ENCODE measurements around the gene CCSER2. TPM values are rescaled to one million over a fixed set of nuclear protein-coding genes. Genes with fewer than 3 reads are reported as not detected.

CCSER2 gene
- polyA plus RNA-seq, 3 donors = 7.4 to 23.3 (median 14.3) TPM

DNA sequence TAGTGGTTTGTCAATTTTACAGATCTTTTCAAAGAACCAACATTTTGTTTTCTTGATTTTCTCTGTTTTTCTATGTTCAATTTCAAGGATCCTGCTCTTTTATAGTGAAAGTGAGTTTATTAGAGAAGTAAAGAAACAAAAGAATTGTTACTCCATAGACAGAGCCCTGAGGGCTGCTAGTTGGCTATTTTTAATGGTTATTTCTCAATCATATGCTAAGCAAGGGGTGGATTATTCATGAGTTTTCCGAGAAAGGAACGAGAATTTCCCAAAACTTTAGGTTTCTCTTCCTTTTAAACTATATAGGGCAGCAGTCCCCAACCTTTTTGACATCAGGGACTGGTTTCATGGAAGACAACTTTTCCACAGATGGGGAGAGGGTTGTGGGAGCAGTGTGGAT is 165.0 kb downstream of the CCSER2 start:
- no CpG with 5 or more reads among the region's 2 CpGs for WGBS (ENCODE audit: insufficient coverage)
- Mint-ChIP-seq H3K4me1 (peaks cover 29% of the 10 kb centered on the region), H3K27me3 (ENCODE audit: low read depth in 3 of 3) (no peaks in the 10 kb centered on the region), H3K4me3 (peak overlapping the region; percentile 24 to 35), H3K27ac (peak overlapping the region in 3 of 7 donors; percentile 8 to 55 (median 21)), H3K36me3 (peaks cover 17 to 28% of the 10 kb centered on the region in 2 donors), H3K9me3 (peaks cover 4 to 15% (median 12%) of the 10 kb centered on the region in 7 donors)
- TF ChIP-seq, protein P1, sequence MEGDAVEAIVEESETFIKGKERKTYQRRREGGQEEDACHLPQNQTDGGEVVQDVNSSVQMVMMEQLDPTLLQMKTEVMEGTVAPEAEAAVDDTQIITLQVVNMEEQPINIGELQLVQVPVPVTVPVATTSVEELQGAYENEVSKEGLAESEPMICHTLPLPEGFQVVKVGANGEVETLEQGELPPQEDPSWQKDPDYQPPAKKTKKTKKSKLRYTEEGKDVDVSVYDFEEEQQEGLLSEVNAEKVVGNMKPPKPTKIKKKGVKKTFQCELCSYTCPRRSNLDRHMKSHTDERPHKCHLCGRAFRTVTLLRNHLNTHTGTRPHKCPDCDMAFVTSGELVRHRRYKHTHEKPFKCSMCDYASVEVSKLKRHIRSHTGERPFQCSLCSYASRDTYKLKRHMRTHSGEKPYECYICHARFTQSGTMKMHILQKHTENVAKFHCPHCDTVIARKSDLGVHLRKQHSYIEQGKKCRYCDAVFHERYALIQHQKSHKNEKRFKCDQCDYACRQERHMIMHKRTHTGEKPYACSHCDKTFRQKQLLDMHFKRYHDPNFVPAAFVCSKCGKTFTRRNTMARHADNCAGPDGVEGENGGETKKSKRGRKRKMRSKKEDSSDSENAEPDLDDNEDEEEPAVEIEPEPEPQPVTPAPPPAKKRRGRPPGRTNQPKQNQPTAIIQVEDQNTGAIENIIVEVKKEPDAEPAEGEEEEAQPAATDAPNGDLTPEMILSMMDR (IDR thresholded peaks at IDR 0.05) = no peak
- no peaks in the 10 kb centered on the region for H3K79me2 ChIP-seq (ENCODE audit: insufficient read depth, low read length)
- no peaks in the 10 kb centered on the region for H3K4me1 ChIP-seq (ENCODE audit: control insufficient read depth in 1 of 2, insufficient read depth in 2 of 2, low read length in 2 of 2)
- H2AFZ ChIP-seq (ENCODE audit: insufficient read depth, low read depth, low read length, poor library complexity, severe bottlenecking) = no peak overlapping the region
- no peak for DNase-seq
- no peak overlapping the region for H3K4me3 ChIP-seq (replicated peaks in 1 of 3; ENCODE audit: low read depth in 2 of 3, low read length in 3 of 3)
- H3K4me2 ChIP-seq (replicated peaks; ENCODE audit: extremely low read depth, low read length, poor library complexity, severe bottlenecking) = peak overlapping the region; percentile 6
- peaks cover 0 to 13% of the 10 kb centered on the region in 2 donors for H3K9me3 ChIP-seq (replicated peaks in 1 of 2; ENCODE audit: control insufficient read depth in 1 of 2, insufficient read depth in 1 of 2, low read length in 2 of 2)
- H4K20me1 ChIP-seq (ENCODE audit: insufficient read depth, low read length) = no peaks in the 10 kb centered on the region
- no peak overlapping the region for H3K27ac ChIP-seq (ENCODE audit: low read depth in 1 of 2, low read length in 2 of 2)
- H3K27me3 ChIP-seq (ENCODE audit: control insufficient read depth in 2 of 2, insufficient read depth in 2 of 2, low read length in 2 of 2) = no peaks in the 10 kb centered on the region
- no peaks in the 10 kb centered on the region for H3K36me3 ChIP-seq (replicated peaks in 1 of 2; ENCODE audit: control insufficient read depth in 1 of 2, insufficient read depth in 2 of 2, low read length in 2 of 2)
- intact Hi-C loops (cut with micrococcal nuclease) = no loop called here
- H3K9ac ChIP-seq (ENCODE audit: insufficient read depth, low read length, poor library complexity, severe bottlenecking) = no peak overlapping the region

DNA sequence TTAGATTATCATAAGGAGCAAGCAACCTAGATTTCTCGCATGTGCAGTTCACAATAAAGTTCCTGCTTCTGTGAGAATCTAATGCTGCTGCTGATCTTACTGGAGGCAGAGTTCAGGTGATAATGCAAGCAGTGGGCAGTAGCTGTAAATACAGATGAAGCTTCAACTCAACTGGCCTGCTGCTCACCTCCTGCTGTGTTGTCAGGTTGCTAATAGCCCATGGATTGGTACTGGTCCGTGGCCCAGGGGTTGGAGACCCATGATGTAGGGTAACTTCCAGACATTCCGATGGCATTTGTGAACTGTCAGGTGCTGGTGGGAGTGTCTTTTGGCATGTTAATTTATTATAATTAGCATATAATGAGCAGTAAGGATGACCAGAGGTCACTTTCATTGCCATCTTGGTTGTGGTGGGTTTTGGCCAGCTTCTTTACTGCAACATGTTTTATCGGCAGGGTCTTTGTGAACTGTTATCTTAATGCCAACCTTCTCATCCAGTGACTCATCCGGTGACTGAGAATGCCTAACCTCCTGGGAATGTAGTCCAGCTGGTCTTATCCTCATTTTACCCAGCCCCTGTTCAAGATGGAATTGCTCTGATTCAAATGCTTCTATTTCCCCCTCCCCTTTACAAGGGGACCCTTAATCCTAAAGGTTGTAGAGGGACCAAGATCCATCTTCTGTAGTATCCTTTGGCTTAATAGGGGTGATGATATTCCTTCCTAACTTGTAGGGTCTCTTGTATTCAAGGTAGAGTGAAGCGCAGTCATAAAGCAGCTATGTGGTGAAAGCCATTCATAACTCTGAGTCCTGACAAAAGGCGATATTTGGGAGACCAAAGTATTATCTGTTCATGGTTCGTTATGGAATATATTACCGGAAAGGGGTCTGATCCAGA is 165.8 kb downstream of the CCSER2 start:
- Mint-ChIP-seq H3K27me3 (ENCODE audit: low read depth in 3 of 3) (no peaks in the 10 kb centered on the region), H3K27ac (peak overlapping the region in 1 of 7 donors; percentile 19), H3K9me3 (peaks cover 2 to 15% (median 8%) of the 10 kb centered on the region in 7 donors), H3K4me1 (peaks cover 29% of the 10 kb centered on the region), H3K4me3 (no peak overlapping the region), H3K36me3 (peaks cover 15 to 21% of the 10 kb centered on the region in 2 donors)
- Histone ChIP-seq H3K4me2 (replicated peaks; ENCODE audit: extremely low read depth, low read length, poor library complexity, severe bottlenecking) (no peak overlapping the region), H3K36me3 (replicated peaks in 1 of 2; ENCODE audit: control insufficient read depth in 1 of 2, insufficient read depth in 2 of 2, low read length in 2 of 2) (no peaks in the 10 kb centered on the region), H3K27me3 (ENCODE audit: control insufficient read depth in 2 of 2, insufficient read depth in 2 of 2, low read length in 2 of 2) (no peaks in the 10 kb centered on the region), H2AFZ (ENCODE audit: insufficient read depth, low read depth, low read length, poor library complexity, severe bottlenecking) (no peak overlapping the region), H3K79me2 (ENCODE audit: insufficient read depth, low read length) (no peaks in the 10 kb centered on the region), H3K9ac (ENCODE audit: insufficient read depth, low read length, poor library complexity, severe bottlenecking) (no peak overlapping the region), H4K20me1 (ENCODE audit: insufficient read depth, low read length) (no peaks in the 10 kb centered on the region), H3K27ac (ENCODE audit: low read depth in 1 of 2, low read length in 2 of 2) (no peak overlapping the region), H3K4me3 (replicated peaks in 1 of 3; ENCODE audit: low read depth in 2 of 3, low read length in 3 of 3) (no peak overlapping the region), H3K4me1 (ENCODE audit: control insufficient read depth in 1 of 2, insufficient read depth in 2 of 2, low read length in 2 of 2) (no peaks in the 10 kb centered on the region), H3K9me3 (replicated peaks in 1 of 2; ENCODE audit: control insufficient read depth in 1 of 2, insufficient read depth in 1 of 2, low read length in 2 of 2) (peaks cover 0 to 13% of the 10 kb centered on the region in 2 donors)
- TF ChIP-seq, protein P1 (IDR thresholded peaks at IDR 0.05) = no peak
- intact Hi-C loops (cut with micrococcal nuclease) = no loop called here
- DNase-seq = no peak
- WGBS (ENCODE audit: insufficient coverage) = 95% methylated on average over 7 of the region's 9 CpGs

Data from CD14-positive monocyte (primary cell).